ENCODE measurements around the gene MYH15. TPM values are rescaled to one million over a fixed set of nuclear protein-coding genes. Genes with fewer than 3 reads are reported as not detected.

MYH15 gene
- total RNA-seq, 6 experiments from 2014 or later = 0.19 to 0.59 (median 0.31) TPM

GRCh38 chr3:108404368-108404767 is 106.0 kb downstream of the MYH15 start:
- Mint-ChIP-seq H3K4me3 (no peak overlapping the region), H3K27me3 (ENCODE audit: insufficient read depth) (peaks cover 4% of the 10 kb centered on the region; the same call in 1 of the 2 replicates), H3K36me3 (ENCODE audit: low read depth) (no peaks in the 10 kb centered on the region), H3K9me3 (no peaks in the 10 kb centered on the region), H3K4me1 (ENCODE audit: low read depth) (peaks cover 41% of the 10 kb centered on the region), H3K27ac (peak overlapping the region; percentile 22; the same call in 1 of the 2 replicates)
- TF ChIP-seq CTCF (IDR thresholded peaks at IDR 0.05) = no peak
- no peak for DNase-seq

GRCh38 chr3:108403686-108404345 is 106.6 kb downstream of the MYH15 start:
- no peak for TF ChIP-seq CTCF (IDR thresholded peaks at IDR 0.05)
- Mint-ChIP-seq H3K4me3 (no peak overlapping the region), H3K36me3 (ENCODE audit: low read depth) (no peaks in the 10 kb centered on the region), H3K27me3 (ENCODE audit: insufficient read depth) (peaks cover 4% of the 10 kb centered on the region; the same call in 1 of the 2 replicates), H3K9me3 (no peaks in the 10 kb centered on the region), H3K4me1 (ENCODE audit: low read depth) (peaks cover 41% of the 10 kb centered on the region), H3K27ac (no peak overlapping the region)
- DNase-seq = no peak

GRCh38 chr3:108403198-108403597 is 107.2 kb downstream of the MYH15 start:
- H3K4me1 Mint-ChIP-seq (ENCODE audit: low read depth) = peaks cover 39% of the 10 kb centered on the region
- no peak overlapping the region for H3K27ac Mint-ChIP-seq
- no peaks in the 10 kb centered on the region for H3K36me3 Mint-ChIP-seq (ENCODE audit: low read depth)
- H3K4me3 Mint-ChIP-seq = no peak overlapping the region
- no peak for TF ChIP-seq CTCF (IDR thresholded peaks at IDR 0.05)
- no peak for DNase-seq
- H3K9me3 Mint-ChIP-seq = no peaks in the 10 kb centered on the region
- 0 out of 2 replicates have a peak, but pooled peaks cover 4% of the 10 kb centered on the region for H3K27me3 Mint-ChIP-seq (ENCODE audit: insufficient read depth)

- Mint-ChIP-seq H3K27me3 (ENCODE audit: insufficient read depth) (peaks cover 7% of the 10 kb centered on the region; the same call in 1 of the 2 replicates), H3K27ac (no peak overlapping the region), H3K9me3 (no peaks in the 10 kb centered on the region), H3K36me3 (ENCODE audit: low read depth) (no peaks in the 10 kb centered on the region), H3K4me3 (no peak overlapping the region), H3K4me1 (ENCODE audit: low read depth) (peaks cover 29% of the 10 kb centered on the region)
- no peak for DNase-seq
- TF ChIP-seq CTCF (IDR thresholded peaks at IDR 0.05) = no peak
Measured at GRCh38 chr3:108401836-108402235, 108.6 kb downstream of the MYH15 start.

GRCh38 chr3:108398510-108398909 is 111.9 kb downstream of the MYH15 start:
- Mint-ChIP-seq H3K36me3 (ENCODE audit: low read depth) (no peaks in the 10 kb centered on the region), H3K27me3 (ENCODE audit: insufficient read depth) (peaks cover 17% of the 10 kb centered on the region; the same call in 1 of the 2 replicates), H3K9me3 (no peaks in the 10 kb centered on the region), H3K27ac (no peak overlapping the region), H3K4me1 (ENCODE audit: low read depth) (peaks cover 2% of the 10 kb centered on the region; the same call in 1 of the 2 replicates), H3K4me3 (no peak overlapping the region)
- DNase-seq = no peak
- TF ChIP-seq CTCF (IDR thresholded peaks at IDR 0.05) = no peak

Measured in HFFc6 (cell line).